NCI-H1092 treated with DMSO at 0.1 percent for 48 hours (cell line): ENCODE results near the gene TMEM178B.
"Not testable (repeated sequence)": the region's sequence is repeated elsewhere in the genome, so short reads cannot be mapped to it uniquely, and the experiment has no call there.

Experiments
- DNase-seq: peaks from one replicate; lab custom pipeline; 2025; lab: John Stamatoyannopoulos, UW

TMEM178B gene

DNA sequence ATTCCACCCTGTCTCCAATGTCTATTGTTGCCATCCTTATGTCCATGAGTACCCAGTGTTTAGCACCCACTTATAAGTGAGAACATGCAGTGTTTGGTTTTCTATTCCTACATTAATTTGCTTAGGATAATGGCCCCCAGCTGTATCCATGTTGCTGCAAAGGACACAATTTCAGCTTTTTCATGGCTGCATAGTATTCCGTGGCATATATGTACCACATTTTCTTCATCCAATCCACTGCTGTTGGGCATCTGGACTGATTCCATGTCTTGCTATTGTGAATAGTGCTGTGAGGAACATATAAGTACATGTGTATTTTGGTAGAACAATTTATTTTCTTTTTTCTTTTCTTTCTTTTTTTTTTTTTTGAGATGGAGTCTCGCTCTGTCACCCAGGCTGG lies 68.2 kb downstream of the TMEM178B start:
- no peak for DNase-seq

DNA sequence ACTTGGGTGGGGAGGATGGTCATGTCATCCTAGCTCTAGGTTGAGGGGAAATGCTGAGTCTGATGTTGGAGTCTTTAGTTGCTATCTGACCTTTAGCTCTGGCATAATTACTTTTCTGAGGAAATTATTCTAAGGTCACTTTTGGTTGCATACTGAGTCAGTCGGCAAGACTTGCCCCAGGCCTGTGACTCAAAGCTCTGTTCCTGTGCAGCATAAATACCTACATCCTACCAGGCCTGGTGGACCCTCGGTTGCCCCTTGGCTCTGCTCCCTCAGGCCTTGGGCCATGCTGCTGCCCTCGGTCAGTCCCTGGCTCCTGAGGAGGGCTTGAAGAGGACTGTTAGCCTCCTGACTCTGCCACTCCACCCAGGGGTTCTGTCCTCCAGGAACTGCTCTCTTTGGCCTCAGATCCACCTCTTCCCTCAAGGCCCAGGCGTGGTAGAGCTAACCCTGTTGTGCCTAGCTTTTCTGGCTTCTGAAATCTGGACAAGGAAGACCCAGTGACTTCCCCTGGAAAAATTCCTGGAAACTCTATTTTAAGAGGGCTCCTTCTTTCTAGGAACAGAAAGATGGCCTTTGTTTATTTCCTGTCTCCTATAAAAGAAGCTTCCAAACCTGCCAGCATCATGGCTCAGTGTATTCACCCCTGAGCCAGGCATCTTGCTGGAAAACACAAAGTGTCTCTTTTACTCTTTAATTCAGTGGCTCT lies 71.2 kb downstream of the TMEM178B start:
- DNase-seq, result no peak

DNA sequence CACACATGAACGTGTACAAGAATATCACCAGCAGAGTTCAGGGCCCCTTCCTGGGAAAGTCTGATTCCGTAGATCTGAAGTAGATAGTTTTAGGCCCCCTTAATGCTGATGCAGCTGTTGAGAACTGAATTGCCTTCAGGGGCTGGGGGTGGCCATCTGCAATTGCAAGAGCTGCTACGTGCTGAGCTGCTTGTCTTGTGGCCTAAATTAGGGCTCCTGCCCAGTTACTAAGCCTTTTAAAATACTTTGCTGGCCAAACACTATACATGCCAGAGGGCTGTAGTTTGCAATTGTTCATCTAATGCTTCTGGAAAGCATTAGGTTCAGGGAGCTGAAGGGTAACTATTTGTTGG lies 71.7 kb downstream of the TMEM178B start:
- no peak for DNase-seq

DNA sequence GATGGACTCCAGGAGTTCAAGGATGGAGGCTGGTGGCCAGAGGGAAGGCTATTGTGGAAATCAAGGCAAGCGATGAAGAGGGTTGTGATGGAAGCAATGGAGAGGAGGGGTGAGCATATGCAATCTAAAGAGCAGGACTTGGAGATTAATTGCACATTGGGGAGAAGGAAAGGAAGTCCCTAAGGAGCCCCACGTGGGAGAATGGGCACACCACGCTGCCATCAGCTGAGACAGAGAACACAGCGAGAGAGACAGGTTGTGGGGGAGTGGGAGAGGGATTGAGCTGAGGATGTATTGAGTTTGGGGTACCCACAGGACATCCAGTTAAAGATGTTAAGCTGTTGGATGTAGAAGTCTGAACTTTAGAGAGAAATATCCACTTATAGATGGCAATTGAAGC lies 73.6 kb downstream of the TMEM178B start:
- no peak for DNase-seq

DNA sequence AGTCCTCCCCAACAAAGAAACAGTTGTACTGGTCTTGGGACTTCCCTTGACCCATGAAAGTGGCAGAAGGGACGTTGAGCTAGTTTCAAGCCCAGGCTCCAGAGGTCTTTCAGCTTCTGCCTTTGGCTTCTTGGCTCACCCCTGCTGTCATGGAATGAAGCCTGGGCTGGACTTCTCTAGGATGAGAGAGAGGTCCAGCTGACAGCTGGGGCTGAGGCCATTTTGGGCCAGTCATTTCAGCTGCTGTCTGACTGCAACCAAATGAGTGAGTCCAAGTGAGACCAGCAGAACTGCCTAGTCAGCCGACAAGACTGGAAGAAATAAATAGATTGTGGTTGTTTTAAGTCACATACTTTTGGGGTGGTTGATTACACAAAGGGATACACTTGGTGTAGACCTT lies 76.6 kb downstream of the TMEM178B start:
- no peak for DNase-seq

DNA sequence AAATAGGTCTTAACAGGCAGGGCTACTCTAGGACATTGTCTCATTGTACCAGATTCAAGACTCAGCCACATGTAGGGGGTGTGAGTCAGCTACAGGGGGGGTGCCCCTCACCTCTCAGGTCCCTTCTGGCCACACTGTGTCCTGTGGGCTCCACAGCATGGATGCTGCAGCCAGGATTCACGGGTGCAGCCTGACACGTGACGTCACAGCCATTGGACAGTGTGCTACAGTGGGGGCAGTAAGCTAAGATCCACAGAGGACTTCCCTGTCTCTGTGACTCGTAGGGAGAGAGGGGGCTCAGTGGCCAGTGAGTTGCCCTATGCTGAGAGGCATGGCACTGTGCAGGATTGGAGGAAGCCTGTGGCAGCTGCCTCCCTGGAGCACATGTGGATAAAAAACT lies 77.9 kb downstream of the TMEM178B start:
- DNase-seq, result no peak

DNA sequence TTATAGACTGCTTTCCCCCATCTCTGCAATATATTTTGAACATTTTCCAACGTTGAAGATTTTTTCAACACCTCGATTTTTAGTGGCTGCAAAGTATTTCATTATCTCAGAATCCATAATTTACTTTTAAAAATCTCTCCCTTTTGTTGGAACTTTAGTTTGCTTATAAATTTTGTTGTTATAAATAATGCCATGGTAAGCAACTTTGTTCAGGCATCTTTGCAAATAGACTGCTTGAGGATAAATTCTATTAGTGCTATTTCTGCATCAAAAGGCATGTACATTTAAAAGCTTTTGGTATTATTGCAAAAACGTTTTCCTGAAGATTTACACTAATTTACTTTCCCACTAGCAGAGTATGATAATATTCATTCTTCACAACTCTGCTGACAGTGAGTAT lies 79.4 kb downstream of the TMEM178B start:
- DNase-seq, result no peak

DNA sequence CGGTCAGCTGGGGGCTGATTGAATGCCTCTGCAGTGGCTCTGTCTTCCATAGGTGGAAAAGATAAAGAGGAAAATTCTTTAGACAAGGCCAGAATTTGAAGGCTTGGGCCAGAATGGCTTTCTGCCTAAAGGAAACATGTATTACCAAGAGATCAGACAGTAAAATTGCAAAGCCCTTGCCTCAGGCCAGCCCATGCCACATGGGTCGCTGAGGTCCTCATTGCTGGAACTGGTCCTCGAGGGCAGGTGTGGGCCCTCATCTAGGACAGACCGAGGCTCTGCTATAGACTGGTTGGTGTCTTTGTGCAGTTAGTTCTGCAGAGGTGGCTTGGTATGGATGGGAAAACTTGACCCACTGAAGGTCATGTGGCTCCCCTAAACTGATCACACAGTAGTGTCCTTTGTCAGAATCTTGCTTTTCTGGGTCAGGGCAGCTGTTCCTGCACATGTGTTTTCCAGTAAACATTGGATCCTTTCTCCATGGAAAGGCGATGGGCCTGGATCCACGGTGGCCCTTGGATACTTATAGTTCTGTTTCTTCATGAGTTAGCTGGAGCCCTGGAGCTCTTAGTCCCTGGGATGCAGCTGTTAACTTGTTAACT lies 80.4 kb downstream of the TMEM178B start:
- no peak for DNase-seq

DNA sequence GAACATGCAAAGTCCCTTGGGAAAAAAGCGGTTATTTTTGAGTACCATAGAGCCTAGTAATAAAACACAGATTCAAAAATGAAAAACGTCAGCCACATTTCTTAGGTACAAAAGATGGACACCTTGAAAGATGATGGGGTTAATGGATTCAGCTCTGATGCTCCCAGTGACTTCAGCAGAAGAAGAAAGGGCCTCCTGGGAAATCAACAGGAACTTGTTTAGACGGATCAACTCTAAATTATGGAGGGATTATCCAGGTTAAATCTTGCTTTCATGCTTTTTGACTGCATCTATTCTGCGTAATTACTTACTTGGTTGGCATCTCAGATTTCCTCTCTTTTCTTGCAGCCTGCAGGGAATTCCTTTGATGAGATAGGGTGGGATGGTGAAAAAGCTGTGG lies 82.5 kb downstream of the TMEM178B start:
- no peak for DNase-seq

DNA sequence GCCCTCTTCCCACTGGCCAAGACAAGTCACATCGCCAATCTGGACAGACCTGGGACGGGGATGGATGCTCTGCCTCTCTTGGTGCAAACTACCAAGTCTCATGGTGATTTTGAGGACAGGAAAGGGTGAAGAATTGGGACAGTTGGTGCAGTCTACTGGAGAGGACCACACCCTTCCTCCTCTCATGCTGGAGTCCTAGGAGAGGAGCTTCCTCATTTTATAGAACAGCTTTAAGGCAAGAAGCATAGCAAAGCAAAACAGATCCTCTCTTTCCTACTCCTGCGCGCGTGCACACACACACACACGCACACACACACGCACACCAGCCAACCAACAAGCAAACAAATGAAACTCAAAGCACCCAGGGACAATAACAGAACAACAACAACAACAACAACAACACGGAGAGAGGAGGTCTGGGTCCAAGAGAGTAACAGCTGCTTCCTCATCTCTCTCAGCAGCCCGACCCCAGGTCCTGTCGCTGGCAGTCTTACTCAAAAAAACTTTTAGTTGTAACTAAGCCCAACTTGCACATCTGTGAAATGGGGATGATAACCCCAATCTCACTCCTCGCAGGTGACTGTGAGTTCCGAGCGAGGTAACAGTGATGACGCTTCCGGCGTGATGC lies 83.4 kb downstream of the TMEM178B start:
- DNase-seq, result no peak

DNA sequence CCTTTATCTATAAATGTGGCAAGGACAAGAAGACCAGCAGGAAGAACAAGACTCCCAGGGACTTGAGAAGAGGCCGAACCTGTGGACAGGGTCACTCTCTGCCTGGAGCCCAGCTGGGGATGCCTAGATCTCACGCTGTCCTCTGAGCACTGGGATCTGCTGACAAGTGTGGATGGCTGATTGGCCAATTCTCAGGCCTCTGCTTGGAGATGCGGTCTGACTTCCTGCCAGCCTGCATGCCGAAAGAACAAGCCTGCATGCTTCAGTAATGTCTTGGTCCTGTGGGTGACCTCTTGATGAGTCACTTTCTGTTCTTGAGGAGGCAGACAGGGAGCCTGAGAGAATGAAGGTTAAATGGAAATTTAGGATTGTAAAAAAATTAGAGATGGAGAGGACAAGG lies 84.7 kb downstream of the TMEM178B start:
- DNase-seq, result no peak

DNA sequence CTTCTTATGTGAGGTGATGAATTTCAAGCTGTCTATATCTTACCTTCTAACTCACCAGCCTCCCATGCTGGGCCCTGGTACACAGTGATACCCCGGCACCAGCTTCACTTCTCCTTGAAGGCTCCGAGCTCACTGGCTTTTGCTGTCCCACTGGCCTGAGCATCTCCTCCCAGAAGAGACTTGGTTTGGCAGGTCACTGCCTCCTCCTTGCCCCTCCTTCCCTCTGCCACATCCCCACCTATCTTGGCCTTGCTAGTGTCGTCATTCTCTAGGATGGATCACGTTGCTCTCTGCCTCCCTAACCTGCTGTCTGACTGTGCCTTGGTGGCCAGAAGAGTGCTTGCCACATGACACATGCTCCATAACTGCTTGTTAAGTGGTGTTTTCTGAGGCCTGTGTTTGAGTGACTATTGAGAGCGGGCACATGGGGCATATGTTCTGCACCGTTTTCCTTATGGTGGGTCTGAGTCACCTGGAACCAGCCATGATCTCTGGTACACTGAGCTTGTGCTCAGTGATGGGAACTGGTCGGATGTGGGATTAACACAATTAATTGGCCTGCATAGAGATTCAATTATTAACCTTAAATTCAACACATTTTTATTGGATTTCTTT lies 86.5 kb downstream of the TMEM178B start:
- DNase-seq, result no peak

DNA sequence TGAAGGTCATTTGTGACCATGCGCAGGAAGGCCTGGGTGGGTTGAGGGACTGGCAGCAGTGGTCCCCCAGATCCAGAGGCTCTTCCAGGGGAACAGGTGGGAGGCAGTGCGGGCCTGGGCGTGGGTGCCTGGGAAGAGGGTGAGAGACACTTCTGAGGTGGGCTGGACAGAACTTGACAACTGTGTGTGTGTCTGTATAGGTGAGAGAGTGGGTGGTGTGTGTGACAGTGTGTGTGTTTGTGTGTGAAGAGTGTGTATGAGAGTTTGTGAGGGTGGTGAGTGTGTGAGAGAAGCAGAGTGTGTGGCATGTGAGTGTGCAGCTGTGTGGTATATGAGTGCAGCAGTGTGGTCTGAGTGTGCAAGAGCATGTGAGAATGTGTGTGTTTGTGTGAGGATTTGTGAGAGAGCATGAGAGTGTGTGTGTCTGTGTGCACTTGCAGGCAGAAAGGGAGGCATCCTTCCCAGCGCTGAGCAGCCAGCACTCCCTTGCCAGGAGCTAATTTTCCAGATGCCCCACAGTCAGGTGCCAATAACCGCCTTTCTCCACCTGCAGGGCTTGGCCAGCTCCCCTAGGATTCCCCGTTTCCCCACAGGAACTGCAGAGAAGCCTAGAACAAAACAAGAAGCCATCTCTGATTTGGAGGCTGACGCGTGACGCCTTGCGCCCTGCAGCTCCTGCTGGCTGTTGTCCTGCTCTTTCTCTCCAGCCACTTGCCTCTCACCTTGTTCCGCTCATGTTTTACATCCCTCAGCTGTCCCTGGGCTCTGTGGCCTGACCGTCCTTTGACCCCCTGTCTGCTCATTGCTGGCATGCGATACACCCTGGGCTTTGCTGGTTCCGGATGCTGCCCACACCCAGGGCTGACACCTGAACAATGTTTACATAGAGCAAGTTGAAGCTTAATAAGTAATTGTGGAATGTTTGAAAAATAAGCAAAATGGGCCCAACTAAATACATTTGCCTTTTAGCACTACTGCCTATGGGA lies 88.0 kb downstream of the TMEM178B start:
- DNase-seq, result peak; percentile 75

DNA sequence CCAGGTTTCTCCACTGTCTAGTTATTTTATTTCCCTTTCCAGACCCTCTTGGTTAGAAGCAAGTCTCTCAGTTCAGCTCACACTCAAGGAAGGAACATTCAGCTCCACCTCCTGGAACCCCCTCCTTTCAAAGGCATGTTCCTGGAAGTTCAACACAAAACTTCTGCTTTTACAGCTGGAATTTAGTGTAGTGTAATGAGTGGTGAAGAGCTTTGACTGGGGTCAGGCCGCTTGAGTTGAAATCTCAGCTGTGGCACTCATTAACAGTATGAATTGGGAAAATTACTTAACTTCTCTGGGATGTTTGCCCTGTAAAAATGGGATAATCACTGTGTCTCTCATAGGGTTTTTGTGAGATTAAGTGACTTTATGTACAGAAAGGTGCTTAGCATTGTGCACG lies 91.7 kb downstream of the TMEM178B start:
- DNase-seq, result no peak

DNA sequence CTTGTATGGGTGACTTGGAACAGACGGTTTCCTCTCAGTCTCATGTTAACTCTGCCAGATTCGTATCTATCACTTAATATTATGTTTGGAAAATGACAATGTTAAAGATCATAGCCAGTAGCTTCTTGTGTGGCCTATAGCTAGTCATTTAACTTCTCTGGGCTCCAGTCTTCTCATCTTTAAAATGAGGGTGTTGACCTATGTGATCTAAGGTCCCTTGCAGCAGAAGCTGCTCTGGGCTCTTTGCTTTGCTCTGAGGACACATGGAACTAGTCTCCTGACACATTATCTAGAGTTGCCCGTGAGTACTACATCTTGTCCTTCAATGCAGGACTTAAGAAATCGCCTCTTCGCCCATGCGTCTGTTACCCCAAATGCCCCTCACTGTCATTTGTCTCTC lies 93.1 kb downstream of the TMEM178B start:
- DNase-seq, result no peak

DNA sequence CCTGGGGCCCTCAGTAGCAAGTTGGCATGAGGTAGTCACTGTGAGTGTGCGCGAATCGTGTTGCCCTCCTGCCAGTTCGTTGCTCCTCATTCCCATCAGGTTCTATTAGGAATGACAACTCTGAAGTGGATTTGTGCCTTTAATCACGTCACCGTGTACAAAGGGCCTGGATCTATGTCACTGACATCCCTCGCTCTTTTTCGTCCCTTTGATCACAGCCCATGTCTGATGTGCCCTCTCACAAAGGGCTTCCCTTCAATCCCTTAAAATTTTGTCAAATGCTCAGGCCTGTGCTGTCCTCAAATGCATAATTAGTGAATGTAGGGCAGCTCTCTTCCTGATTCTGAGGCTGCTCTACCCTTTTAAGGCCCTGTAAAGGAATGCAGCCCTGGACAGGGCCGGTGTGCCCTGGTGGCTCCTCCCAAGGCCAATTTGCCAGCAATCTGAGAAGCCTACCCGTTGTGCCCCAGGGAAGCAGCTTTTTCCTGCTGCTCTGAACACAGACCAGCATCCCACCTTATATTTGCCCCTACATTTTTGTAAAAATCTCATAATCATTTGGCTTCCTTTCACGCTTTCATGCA lies 93.6 kb downstream of the TMEM178B start:
- no peak for DNase-seq

DNA sequence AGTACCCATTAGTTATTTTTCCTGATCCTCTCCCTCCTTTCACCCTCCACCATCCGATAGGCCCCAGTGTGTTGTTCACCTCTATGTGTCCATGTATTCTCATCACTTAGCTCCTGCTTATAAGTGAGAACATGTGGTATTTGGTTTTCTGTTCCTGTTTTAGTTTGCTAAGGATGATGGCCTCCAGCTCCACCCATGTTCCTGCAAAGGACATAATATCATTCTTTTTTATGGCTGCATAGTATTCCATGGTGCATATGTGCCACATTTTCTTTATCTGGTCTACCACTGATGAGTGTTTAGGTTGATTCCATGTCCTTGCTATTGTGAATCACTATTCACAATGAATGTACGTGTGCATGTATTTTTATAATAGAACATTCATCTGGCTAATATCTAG lies 95.3 kb downstream of the TMEM178B start:
- DNase-seq, result not testable (repeated sequence)

DNA sequence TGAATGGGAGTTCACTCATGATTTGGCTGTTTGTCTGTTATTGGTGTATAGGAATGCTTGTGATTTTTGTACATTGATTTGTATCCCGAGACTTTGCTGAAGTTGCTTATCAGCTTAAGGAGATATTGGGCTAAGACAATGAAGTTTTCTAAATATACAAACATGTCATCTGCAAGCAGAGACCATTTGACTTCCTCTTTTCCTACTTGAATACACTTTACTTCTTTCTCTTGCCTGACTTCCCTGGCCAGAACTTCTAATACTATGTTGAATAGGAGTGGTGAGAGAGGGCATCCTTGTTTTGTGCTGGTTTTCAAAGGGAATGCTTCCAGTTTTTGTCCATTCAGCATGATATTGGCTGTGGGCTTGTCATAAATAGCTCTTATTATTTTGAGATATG lies 101.9 kb downstream of the TMEM178B start:
- not testable (repeated sequence) for DNase-seq

DNA sequence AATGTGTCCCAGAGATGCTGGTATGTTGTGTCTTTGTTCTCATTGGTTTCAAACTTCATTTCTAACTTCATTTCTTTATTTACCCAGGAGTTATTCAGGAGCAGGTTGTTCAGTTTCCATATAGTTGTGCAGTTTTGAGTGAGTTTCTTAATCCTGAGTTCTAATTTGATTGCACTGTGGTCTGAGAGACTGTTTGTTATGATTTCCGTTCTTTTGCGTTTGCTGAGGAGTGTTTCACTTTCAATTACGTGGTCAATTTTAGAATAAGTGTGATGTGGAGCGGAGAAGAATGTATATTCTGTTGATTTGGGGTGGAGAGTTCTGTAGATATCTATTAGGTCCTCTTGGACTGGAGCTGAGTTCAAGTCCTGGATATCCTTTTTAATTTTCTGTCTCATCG lies 103.3 kb downstream of the TMEM178B start:
- not testable (repeated sequence) for DNase-seq

DNA sequence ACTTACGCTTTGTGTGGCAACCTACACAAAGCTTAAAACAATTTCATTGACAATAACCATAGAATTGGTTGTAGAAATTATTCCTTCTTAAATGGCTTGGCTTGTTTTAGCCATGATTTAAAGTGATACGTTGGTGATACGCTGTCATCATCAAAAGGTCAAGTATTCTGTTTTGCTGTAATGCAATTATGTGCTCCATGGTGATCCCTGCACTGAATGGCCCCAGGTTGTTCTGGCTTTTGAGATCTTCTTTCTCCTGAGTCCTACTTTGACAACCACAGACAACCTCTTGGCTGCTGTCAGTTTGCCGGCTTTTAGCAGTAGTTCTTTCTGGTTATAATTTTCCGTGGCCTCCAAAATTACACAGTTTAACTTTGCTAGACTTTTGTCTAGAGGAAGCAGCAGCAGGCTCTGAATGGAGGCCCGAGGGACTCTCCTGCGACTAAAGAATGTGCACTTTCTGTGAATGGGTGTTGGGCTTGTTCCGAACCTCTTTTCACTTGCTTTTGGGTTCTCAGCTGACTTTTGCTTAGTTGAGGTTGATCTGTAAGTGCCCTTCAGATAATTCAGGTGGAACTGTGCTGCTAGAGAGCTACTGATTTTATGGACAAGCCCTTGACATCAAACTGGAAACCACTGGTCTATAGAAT lies 104.7 kb downstream of the TMEM178B start:
- no peak for DNase-seq

DNA sequence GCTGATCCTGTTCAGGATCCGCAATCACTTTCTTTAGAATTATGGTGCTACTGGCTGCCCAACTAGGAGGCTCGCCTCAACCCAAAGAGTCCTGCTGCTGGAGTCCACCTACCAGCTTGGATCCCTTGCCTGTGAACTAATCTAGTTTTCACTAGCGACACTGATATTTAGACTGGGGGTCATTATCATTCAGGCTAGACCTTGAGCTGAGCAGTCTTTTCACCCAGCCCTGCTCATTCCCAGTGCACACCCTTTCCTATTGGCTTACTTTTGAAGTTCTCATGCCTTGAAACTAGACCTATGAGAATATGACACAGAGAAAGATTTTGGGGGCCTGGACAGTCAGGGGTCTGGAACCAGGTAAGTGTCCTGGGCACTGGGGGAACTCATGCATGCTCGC lies 107.9 kb downstream of the TMEM178B start:
- DNase-seq, result no peak
